Measurements from ENCODE around the gene PCDHGB1. TPM values are rescaled to one million over a fixed set of nuclear protein-coding genes. Genes with fewer than 3 reads are reported as not detected.
A peak's percentile ranks its signal among the peaks of the same experiment; 100 is the strongest.
"Not testable (repeated sequence)": the region's sequence is repeated elsewhere in the genome, so short reads cannot be mapped to it uniquely, and the experiment has no call there.

Gene PCDHGB1
- total RNA-seq, 4 donors from 2014 or later, result 1.2 to 4.3 (median 2.8) TPM

DNA sequence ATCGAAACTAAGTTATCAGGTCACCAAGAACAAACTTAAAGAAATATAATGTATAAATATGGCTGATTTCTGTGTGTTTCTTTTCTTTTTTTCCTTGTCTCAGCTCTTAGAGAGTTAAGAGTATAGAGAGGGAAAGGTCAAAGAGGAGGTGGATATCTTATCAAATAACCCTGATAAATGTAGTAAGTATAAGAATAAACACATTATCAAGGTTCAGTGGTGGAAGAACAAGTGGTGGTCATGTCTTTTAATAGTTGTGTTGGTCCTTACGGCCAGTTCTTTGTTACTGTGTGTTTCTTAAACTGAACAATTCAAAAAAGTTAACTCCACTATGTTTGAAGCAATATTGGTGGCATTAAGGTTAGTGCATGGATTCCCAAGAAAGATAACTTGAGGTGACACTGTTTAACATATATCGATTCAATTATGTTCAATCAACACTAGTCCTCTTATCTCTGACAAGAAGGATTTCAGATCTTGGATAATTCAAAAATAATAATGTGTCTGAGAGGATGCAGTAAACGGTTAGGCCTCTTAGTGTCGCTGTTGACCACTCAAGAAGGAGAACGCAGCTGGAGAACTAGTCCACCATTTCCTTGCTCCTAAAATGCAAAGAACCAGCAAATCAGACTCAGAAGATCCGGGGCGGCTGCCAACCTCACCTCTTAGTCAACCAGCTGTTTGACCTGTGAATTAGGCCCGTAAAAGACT is 6.5 kb upstream of the PCDHGB1 start, which contains the start of gene PCDHGA3:
PCDHGA3 (plus strand) TSS at position 588 of the 711 bp plus-strand sequence. CDS start 205 bp downstream, outside the sequence.
- WGBS, result 27% methylated on average over 9 of the region's 9 CpGs
- DNase-seq (ENCODE audit: low spot score in 2 of 2), result no peak
- no peak for TF ChIP-seq CTCF (IDR thresholded peaks at IDR 0.05)
- no peak for TF ChIP-seq EP300 (IDR thresholded peaks at IDR 0.05)
- no peak for TF ChIP-seq POLR2A (IDR thresholded peaks at IDR 0.05)
- no peak for TF ChIP-seq POLR2AphosphoS5 (IDR thresholded peaks at IDR 0.05)
- Histone ChIP-seq H3K4me3 (peak within 1 kb of the TSS; percentile 17), H3K27me3 (peaks cover 8% of the 10 kb centered on the region), H3K9me3 (peaks cover 26% of the 10 kb centered on the region), H3K36me3 (no peaks in the 10 kb centered on the region), H3K4me1 (peaks cover 4% of the 10 kb centered on the region), H3K27ac (no peak within 1 kb of the TSS)

DNA sequence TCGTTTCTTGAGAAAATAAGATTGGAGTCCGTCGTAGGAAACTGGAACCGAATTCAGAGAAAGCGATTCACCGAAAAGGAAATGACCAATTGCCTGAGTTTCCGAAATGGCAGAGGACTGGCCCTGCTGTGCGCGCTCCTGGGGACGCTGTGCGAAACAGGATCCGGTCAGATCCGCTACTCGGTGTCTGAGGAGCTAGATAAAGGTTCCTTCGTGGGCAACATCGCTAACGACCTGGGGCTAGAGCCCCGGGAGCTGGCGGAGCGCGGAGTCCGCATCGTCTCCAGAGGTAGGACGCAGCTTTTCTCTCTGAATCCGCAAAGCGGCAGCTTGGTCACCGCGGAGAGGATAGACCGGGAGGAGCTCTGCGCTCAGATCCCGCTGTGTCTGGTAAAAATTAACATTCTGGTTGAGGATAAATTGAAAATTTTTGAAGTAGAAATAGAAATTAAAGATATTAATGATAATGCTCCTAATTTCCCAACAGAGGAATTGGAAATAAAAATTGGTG is 5.9 kb upstream of the PCDHGB1 start:
- H3K36me3 ChIP-seq, result no peaks in the 10 kb centered on the region
- DNase-seq (ENCODE audit: low spot score in 2 of 2), result no peak
- H3K4me1 ChIP-seq, result peaks cover 1% of the 10 kb centered on the region
- peaks cover 23% of the 10 kb centered on the region for H3K9me3 ChIP-seq
- WGBS, result 25% methylated on average over 31 of the region's 31 CpGs
- H3K27ac ChIP-seq, result no peak overlapping the region
- peak overlapping the region; percentile 17 for H3K4me3 ChIP-seq
- TF ChIP-seq EP300 (IDR thresholded peaks at IDR 0.05) (no peak), CTCF (IDR thresholded peaks at IDR 0.05) (no peak), POLR2A (IDR thresholded peaks at IDR 0.05) (no peak), POLR2AphosphoS5 (IDR thresholded peaks at IDR 0.05) (no peak)
- peaks cover 6% of the 10 kb centered on the region for H3K27me3 ChIP-seq

- Histone ChIP-seq H3K4me3 (no peak overlapping the region), H3K27me3 (peaks cover 4% of the 10 kb centered on the region), H3K36me3 (no peaks in the 10 kb centered on the region), H3K9me3 (peaks cover 15% of the 10 kb centered on the region), H3K27ac (no peak overlapping the region), H3K4me1 (no peaks in the 10 kb centered on the region)
- no peak for TF ChIP-seq POLR2A (IDR thresholded peaks at IDR 0.05)
- no peak for TF ChIP-seq POLR2AphosphoS5 (IDR thresholded peaks at IDR 0.05)
- TF ChIP-seq EP300 (IDR thresholded peaks at IDR 0.05), result no peak
- no peak for TF ChIP-seq CTCF (IDR thresholded peaks at IDR 0.05)
- DNase-seq (ENCODE audit: low spot score in 2 of 2), result no peak
- 45% methylated on average over 11 of the region's 20 CpGs for WGBS
Observed at GRCh38 chr5:141345327-141345726, 4.6 kb upstream of the PCDHGB1 start.

DNA sequence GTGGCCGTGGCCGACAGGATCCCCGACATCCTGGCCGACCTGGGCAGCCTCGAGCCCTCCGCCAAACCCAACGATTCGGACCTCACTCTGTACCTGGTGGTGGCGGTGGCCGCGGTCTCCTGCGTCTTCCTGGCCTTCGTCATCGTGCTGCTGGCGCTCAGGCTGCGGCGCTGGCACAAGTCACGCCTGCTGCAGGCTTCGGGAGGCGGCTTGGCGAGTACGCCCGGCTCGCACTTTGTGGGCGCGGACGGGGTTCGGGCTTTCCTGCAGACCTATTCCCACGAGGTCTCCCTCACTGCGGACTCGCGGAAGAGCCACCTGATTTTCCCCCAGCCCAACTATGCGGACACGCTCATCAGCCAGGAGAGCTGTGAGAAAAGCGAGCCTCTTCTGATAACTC is 3.9 kb upstream of the PCDHGB1 start:
- not testable (repeated sequence) for H3K4me3 ChIP-seq; H3K27me3 ChIP-seq; H3K4me1 ChIP-seq; H3K27ac ChIP-seq; DNase-seq (ENCODE audit: low spot score in 2 of 2); H3K36me3 ChIP-seq
- H3K9me3 ChIP-seq, result peaks cover 22% of the 10 kb centered on the region
- 59% methylated on average over 9 of the region's 35 CpGs for WGBS

- Histone ChIP-seq H3K4me3 (no peak overlapping the region), H3K9me3 (peaks cover 37% of the 10 kb centered on the region), H3K27me3 (no peaks in the 10 kb centered on the region), H3K27ac (no peak overlapping the region), H3K4me1 (no peaks in the 10 kb centered on the region), H3K36me3 (no peaks in the 10 kb centered on the region)
- TF ChIP-seq EP300 (IDR thresholded peaks at IDR 0.05), result no peak
- TF ChIP-seq CTCF (IDR thresholded peaks at IDR 0.05), result no peak
- TF ChIP-seq POLR2AphosphoS5 (IDR thresholded peaks at IDR 0.05), result no peak
- TF ChIP-seq POLR2A (IDR thresholded peaks at IDR 0.05), result no peak
- 45% methylated on average over 22 of the region's 36 CpGs for WGBS
- DNase-seq (ENCODE audit: low spot score in 2 of 2), result no peak
Observed at GRCh38 chr5:141351591-141351990, 1.7 kb downstream of the PCDHGB1 start.
